ENCODE measurements around the gene CGNL1.

CGNL1 gene

DNA sequence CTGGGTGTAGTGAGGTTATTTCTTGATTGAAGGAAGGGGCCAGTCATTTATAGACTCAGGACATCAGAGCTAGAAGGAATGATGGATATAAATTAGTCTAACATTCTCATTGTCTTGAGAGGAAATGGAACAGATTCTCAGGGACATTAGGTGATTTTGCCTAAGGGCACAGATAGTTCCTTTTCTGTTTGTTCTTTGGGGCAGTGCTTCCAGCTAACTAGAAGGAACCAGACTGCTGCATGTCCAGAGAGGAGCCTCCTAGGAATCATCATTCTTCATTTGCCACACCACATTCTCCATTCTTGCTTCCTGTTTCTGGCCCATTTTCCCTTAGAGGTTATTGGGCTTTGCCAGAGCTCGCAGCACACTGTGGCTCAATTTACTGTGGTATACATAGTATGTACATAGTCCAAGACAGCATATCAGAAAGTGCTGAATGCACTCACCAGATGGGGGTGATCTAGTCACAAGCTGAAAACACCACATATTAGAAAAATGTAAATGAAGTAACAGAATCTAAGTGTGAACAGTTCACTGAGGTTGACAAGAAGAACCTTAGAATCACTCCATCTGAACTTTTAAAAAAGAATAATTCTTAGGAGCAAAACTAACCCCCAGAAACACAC is 152.7 kb downstream of the CGNL1 start:
- DNase-seq: no peak

DNA sequence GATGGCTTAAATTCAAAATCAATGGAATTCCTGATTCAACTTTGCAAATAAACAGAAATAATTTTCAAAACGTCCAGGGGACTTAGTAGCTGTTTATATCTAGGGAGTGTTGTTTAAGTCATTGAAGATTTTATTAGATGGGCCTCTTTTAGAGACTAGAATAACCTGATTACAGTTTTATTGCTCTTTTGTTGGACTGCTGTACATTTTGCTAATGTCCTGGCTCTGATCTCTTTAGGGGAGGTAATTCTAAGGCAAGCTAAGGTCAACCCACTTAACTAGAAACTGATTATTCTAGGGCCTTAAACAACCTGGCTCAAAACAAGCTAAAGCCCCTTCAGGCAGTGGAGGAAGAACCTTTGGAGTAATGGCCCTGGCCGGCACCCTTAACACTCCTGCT is 153.4 kb downstream of the CGNL1 start:
- DNase-seq: no peak

DNA sequence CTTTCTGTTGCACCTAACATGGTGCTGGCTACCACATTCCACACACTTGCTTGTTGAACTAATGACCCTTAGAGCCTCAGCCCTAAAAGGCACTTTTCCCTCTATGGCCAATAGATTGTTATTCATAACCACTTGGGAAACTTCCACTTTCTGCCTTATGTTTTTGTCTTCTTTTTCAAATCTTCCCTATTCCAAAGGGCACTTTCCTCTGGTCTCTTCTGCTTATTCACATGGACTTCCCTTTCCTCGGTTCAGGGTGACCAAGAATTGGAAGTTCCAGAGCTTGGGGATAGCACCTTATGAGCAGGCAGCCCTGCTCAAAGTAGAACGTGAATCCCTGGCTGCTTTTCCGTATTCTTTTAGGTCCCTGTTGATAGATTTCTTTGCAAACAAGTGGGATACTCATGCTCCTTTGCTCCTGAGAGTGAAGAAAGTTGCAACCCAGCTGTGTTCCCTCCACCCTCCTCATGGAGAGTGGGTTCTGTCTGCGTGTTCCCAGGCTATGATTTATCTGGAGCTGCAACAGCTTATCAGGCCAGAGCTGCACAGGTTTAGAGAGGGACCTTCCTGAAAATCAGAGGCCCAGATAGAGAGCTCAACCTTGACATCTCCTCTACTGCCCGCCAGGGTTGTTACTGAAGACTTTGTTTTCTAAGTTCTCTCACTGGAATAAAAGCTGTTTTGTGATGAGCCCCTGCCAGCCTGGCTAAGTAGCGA is 156.6 kb downstream of the CGNL1 start:
- no peak for DNase-seq

DNA sequence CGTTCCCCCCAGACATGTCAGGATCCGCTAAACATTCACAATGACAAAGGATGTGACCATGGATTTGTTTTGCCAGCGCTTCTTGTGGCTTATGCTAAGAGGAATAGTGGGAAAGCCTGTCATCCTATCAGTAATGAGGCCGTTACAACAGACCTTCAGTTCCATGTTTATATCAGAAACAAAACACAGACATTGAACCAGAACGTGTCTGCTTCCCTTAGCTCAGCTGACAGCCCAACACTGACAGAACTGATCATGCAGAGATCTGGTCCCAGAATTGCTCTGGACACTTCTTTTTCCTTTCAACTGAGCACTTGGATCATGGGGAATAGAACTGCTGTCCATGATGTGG is 157.1 kb downstream of the CGNL1 start:
- DNase-seq: no peak

DNA sequence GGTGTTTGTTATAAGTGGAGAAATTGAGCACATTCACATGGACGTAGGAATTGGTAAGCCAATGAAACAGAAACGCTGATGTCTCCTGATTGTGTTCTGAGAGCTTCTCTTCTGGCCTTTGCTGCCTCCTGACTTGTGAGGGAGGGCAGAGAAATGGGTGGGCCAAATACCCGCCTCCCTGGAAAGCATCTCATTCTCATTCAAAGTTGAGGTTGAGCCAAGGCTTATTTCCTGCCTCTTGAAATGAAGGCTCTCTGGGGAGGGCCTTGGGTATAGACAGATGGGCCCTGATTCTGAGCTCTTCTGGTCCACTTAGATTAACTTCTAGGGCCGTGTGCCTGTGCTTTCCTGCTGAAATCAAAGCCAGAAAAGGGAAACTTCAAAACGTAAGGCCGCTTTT is 158.0 kb downstream of the CGNL1 start:
- no peak for DNase-seq

DNA sequence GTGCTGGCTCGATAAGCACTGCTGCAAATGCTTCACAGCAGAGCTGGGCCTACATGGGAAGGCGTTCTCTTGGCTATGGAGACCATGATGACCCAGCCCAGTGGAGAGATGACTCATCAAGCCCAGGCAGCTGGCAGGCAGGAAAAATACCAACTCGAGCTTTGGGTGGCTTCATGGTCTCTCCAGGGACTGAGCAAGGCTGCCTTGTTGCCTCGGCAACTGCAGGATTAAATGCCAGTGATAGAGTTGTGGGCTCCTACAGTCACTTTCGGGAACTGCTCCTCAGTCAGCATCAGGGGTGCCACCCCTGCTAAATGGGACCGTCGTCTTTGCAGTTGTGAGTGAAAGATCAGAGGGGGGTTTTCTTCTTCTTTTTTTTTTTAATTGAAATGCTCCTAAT is 160.8 kb downstream of the CGNL1 start:
- DNase-seq: no peak

DNA sequence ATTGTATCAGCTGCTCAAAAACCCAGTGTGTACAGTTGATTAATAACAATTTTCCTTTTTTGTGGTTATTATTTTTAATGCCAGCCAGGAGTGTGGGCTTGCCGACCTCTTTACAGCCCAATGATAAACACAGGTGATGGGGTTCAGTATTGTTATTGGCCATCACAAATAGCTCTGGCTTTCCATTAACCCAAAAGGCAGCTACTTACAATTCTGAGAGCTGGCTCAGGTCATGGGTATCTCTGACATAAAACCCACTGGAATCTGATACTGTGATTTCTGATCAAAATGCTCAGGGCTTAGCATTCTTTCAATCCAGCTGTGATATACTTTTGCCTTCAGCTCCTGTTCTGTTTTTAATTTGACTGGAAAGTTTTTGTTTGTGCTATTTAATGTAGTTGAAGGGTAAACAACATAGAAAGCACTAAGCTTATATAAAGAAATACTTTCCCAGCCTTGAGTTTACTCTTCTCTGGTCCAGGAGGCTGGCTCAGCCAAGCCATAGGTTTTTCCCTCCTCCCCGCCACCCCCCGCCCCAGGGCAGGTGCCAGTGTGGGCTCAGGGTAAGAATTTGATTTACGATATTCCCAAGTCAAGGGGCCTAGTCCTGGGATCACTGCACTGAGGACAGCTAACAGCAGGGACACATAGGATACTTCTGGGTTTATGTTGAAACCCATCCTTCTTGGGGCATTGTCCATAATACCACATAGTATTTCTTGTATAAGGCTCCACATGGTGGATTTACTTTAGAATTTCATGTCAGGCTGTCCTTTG is 161.4 kb downstream of the CGNL1 start:
- DNase-seq: no peak

DNA sequence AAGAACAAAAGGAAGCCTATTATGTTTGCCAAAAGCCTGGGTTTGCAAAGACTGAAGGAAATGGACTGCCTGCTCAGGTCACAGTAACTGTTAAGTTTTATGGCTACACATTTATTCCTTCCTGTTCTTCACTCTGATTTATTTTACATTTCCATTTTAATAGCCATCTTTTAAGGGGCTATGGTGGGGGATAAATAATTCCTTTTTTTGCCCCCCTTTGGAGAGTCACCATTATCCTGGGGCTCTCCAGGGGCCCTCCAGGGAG is 161.9 kb downstream of the CGNL1 start:
- DNase-seq: no peak

DNA sequence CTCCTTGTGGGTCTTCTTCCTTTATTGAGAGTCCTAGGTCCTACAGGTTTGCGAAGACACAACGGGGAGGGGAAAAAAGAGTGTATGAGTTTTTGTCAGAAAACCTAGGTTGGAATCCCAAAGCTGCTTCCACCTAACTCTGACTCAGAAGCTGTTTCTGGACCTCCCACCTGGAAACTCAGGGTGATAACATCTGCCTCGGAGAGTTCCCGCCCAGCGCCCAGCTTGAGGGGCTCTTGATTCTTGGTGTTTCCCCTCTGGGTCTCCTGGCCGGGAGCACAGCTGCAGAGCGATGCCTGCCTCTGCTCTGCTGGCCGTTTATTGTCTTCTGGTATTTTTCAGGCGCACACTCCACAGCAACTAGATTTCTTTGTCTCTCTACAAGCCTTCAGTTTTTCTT is 162.5 kb downstream of the CGNL1 start:
- no peak for DNase-seq

DNA sequence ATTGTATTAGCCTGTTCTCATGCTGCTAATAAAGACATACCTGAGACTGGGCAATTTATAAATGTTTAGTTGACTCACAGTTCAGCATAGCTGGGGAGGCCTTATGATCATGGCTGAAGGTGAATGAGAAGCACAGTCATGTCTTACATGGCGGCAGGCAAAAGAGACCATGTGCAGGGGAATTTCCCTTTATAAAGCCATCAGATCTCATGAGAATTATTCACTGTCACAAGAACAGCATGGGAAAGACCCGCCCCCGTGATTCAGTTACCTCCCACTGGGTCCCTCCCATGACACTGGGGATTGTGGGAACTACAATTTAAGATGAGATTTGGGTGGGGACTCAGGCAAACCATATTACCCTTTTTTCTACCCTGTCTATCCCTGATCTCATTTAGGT is 163.9 kb downstream of the CGNL1 start:
- no peak for DNase-seq

DNA sequence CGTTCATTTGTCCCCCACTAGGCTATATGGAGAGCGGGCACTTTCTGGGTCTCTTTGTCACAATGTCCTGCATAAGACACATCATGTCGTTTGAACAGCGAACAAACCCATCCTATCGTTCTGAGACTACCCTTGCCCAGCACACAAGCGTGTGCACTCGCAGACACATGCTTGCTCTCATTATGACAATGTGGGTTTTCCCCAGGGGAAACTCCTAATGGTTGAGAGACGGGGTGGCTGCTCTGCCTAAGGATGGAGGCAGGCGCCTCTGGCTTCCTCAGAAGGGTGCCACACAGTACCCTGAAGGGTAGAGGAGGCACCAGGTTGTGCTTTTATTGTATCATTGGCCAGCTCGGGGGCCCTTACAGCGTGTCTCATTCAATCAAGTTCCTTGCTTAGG is 164.4 kb downstream of the CGNL1 start:
- no peak for DNase-seq

DNA sequence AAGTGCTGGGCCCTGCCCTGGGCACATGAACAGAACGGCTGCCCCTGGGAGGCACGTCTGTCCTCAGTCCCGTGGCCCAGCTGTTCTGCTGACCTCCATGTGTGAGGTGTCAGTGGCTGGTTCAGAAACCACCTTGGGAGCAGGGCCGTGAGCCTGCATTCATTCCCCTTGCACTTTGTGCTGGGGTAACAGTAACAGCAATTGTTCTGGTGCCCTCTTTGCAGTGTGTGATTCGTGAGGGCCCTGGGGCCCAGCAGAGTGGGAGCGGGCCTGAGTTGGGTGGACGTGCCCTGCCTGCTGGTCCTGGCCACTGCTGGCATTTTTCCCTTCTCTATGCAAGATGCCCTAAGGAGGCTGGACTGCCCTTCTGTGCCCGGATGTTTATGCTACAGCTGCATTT is 165.0 kb downstream of the CGNL1 start:
- DNase-seq: no peak

DNA sequence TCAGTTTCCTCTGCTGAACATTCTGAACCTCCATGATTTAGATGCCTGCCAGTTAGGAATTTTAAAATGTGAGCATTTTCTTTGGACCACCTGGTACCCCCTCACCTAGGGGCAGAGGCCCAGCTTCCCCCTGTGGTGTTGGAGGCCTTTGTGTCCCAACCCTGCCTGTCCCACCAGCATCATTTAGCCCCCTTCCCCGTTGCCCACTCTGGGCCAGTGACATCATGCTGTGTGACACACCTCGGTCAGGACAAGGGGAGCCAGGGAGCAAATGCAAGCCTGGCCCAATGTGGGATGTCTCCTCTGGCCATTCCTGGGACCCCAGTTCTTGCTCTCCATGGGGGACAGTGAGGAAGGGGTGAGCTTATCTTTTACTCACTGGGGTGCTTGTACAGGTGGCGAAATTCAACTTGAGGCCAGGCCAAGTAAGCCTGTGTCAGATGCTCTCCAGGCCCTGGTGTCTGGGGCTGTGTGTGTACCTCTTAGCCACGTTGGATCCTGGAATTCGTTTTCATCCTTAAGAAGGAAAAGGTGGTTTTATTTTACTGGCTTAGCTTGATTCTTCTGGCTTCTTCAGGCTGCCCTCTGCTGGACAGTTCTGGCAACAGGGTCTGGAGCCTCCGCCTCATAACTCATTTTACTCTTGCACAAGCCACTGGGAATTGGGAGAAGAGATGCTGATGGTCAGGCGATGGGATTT is 165.7 kb downstream of the CGNL1 start:
- DNase-seq: no peak

DNA sequence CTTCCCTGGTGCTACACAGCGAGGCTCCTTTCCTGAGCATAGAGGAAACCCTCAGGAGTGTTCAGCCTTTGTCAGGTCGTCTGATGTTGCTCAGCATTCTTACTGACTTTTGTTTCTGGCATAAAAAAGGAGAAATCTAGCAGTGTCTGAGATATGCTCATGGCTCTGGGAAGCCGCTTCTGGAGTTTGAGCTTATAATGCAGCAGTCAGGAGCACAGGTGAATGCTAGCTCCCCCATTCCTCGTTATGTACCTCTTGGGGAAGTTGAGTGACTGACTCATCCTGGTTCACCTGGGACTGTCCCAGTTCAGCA is 166.2 kb downstream of the CGNL1 start:
- no peak for DNase-seq

DNA sequence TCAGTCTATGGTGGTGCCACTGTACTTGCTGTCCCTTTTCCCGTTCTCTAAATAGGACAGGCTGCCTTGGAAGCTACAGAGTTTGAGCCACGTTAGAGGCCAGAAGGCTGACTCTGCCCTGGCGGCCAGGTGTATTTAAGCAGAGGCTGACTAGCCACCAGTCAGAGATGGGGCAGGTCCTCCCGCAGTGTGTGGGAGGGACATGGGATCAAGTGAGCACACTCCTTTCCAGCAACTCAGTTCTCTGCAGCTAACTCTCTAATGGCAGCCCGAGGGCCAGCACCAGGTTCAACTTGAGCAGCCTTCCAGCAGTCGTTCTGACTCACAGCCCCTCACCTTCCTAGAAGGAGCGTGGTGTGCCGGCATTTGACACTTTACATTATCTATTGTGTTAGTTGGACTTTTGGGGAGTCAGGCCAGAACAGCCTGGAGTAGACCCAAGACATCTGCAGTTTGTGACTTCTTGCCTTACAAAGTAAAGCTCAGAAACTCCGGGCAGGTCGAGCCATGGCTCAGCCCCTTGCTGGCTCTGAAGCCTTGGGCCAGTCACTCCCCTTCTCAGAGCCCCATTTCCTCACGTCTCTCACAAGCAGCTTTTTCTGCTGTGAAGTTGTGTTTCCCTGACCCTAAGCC is 168.7 kb downstream of the CGNL1 start:
- DNase-seq: no peak

DNA sequence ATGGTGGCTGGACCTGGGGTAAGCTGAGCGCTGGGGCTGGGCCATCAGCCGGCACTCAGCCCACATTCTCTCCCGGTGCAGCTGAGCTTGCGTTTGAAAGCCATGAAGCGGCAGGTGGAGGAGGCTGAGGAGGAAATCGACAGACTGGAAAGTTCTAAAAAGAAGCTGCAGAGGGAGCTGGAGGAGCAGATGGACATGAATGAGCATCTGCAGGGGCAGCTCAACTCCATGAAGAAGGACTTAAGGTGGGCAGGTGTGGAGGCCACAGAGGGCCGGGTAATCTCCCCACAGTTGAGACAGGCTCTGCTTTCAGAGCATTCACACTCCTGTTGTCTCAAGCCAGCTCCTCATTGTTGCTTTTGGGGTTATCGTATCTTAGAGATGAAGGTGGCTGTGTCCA is 169.7 kb downstream of the CGNL1 start:
- no peak for DNase-seq

DNA sequence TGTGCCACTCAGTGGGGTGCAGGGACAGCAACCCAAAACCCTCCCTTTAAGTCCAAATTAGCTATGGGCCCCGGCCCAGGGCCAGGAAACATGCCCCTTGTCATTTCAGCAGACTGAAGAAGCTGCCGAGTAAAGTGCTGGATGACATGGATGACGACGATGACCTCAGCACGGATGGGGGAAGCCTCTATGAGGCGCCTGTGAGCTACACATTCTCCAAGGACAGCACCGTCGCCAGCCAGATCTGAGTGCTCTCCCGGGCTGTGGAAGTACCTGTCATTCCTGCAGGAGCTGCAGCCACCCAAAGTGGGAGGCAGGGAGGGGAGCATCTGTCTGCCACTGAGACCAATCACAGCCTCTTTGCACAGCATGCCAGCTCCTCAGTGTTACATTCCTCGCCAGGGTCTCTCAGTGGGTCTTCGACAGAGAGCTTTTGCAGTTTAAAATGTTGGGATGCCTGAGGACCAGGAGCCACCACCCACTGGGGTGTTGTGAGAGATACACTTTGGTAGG is 171.0 kb downstream of the CGNL1 start:
- DNase-seq: no peak

DNA sequence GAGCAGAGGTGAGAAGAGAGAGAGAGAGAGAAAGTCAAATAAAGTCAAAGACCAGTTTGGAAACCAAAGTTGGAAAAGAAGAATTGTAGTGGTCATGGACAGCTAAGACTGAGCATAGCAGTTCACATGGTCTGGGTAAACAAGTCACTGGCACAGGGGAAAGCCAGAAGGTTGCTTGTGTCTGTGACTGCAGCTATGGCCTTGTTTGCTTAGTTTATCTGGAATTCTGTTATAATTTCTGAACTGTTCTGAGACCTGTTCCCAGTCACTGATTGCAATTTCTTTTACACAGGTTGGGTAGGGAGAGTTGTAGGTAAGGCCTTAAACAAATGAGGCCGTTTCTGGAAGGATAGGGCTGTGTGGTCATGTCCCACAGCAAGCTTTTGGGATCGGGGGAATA is 172.0 kb downstream of the CGNL1 start:
- no peak for DNase-seq

DNA sequence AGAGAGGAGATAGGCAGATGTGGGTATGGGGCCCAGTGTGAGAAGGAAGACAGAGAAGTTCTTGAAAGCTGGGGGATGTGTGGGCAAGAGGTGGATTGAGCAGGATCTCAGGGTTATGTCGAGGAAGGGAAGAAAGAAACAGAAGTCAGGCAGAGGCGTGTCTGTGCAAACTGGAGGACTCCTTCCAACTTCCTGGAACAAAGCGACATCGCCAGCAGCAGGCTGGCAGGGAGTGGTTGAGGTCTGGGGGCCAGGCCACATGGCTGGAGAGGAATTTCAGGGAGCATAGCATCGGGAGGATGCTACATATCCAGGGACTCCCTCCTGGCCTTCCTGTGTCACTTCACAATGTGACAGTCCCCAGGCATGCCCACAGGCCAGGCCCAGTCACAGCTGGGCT is 172.5 kb downstream of the CGNL1 start:
- DNase-seq: no peak

DNA sequence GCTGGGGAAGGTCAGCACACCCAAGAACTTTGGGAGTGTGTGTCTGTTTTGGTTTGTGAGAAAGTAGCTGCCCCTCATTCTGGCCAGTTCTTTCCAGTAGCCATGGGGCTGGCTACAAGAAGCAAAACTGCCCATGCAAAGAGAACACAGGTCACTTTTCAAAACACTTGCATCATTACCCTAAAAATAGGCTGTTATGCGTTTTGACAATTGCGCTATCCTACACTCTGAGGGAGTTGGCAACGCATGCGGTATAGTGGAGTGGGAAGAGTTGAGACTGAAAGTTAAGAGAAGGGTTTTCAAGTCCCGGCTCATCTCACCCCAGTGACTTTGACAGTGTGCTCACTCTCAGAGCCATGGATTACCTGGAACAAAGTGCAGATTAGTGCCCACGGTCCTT is 173.6 kb downstream of the CGNL1 start:
- DNase-seq: no peak

DNA sequence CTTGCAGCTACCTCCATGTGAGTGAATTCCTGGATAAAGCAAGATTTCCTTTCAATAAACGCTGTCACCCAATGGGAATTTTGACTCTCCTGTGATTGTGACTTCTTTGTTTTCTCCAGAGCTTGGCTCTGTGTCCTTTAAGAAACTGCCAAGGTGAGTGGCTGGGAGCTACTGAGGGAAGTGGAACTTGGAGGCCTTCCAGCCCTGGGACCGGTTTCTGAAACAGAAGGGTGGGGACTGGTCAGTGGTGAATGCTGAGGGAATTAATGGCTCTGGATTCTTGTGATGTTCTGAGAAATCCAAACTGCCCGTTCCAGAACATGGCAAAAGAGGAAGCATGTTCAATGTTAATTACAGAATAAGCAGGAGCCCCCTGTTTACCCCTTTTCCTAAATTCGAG is 174.3 kb downstream of the CGNL1 start:
- DNase-seq: no peak

DNA sequence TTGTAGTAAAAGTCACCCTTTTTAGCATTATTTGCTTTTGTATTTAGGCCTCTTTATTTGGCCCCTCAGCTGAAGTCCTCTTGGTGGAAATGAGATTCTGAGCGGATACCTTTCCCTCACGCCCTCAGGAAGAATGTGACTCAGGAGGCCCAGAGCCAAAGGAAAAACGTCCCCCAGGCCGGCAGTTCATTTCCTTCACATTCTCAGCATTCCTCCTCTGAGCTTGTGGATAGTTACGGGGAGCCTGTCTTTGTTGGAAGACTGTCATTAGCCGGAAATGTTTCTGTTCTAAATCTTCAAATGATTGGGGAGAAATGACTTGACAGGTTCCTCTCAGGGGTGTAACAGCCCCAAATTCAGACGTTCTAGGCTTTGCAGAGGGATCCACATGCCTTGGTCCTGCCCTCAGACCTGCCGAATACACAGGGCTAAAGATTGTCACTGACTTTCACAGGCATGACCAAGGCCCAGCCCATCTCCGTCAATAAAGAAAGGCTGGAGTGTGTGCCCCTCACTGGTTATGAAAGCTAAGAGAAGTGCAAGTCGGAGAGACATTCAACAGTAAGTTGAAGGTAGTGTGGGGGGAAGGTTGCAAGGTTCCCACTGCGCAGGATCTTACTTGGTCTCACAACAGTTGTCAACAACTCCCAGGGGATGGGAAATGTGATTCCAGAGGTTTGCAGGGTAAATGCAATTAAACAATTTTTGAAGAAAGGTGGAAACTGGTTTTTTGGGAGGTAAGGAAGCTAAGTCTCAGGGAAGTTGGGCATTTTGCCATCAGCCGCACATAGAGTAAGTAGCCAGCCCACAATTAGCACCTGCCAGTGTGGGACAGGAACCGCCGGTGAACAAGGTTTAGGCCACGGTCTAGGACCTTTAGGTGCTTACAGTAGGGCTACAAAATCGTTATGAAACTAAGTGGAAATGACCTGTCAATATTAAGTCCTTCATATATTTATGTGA is 175.7 kb downstream of the CGNL1 start:
- DNase-seq: no peak
